AG09319 (cell line): ENCODE data around the gene QARS1.

ENCODE experiments used
- DNase-seq: peaks from one replicate; pipeline ENCODE4 v3.0.0-alpha.2; 2010; ENCODE audit warnings: low read depth; ENCODE audit errors: extremely low read depth
- CTCF ChIP-seq: IDR thresholded peaks from 2 replicates; pipeline ENCODE4 v1.5.1; 2011; ENCODE audit warnings: low read depth, mild to moderate bottlenecking, inconsistent platforms, low read length, moderate library complexity

QARS1 gene

GRCh38 chr3:49120438-49121131, 16.0 kb upstream of the QARS1 start, which contains the start of gene USP19:
USP19 (minus strand) TSS chr3:49120823; CDS start chr3:49119145, 1,678 bp downstream.
- DNase-seq = peak; percentile 79
- no peak for TF ChIP-seq CTCF

GRCh38 chr3:49120096-49120437, 15.5 kb upstream of the QARS1 start:
- TF ChIP-seq CTCF = no peak
- DNase-seq = no peak

GRCh38 chr3:49119439-49119838, 14.9 kb upstream of the QARS1 start:
- no peak for DNase-seq
- TF ChIP-seq CTCF = no peak

- no peak for DNase-seq
- TF ChIP-seq CTCF = no peak
These were observed 14.5 kb upstream of the QARS1 start for GRCh38 chr3:49119036-49119435.

- no peak for TF ChIP-seq CTCF
- no peak for DNase-seq
These were observed 7.7 kb upstream of the QARS1 start for GRCh38 chr3:49112262-49112661.

GRCh38 chr3:49111347-49111746, 6.8 kb upstream of the QARS1 start:
- no peak for TF ChIP-seq CTCF
- DNase-seq = no peak

- no peak for TF ChIP-seq CTCF
- DNase-seq = no peak
These were observed 6.2 kb upstream of the QARS1 start for GRCh38 chr3:49110780-49111179.
